ENCODE data around the gene LLGL2. TPM values are rescaled to one million over a fixed set of nuclear protein-coding genes. Genes with fewer than 3 reads are reported as not detected.
A peak's percentile ranks its signal among the peaks of the same experiment; 100 is the strongest.

The LLGL2 gene
- total RNA-seq, 3 donors from 2014 or later = 4.6 to 60.2 (median 52.4) TPM

- Histone ChIP-seq H3K9me3 (no peaks in the 10 kb centered on the region), H3K27ac (peak overlapping the region; percentile 53 to 82), H3K36me3 (no peaks in the 10 kb centered on the region), H3K4me1 (peaks cover 0 to 12% of the 10 kb centered on the region in 2 donors), H3K4me3 (no peak overlapping the region), H3K27me3 (no peaks in the 10 kb centered on the region)
- DNase-seq (ENCODE audit: low spot score in 2 of 2) = peak; percentile 46 to 68
- no peak for TF ChIP-seq POLR2A (IDR thresholded peaks at IDR 0.05)
- TF ChIP-seq POLR2AphosphoS5 (IDR thresholded peaks at IDR 0.05) = no peak
- no peak for TF ChIP-seq CTCF (IDR thresholded peaks at IDR 0.05)
- intact Hi-C loops (cut with DNase I; ENCODE audit: low total_unique reads) = no loop called here
Observed at GRCh38 chr17:75557075-75557851, 31.8 kb downstream of the LLGL2 start.

GRCh38 chr17:75557852-75558665 lies 32.6 kb downstream of the LLGL2 start:
- peak overlapping the region; percentile 53 to 82 for H3K27ac ChIP-seq

GRCh38 chr17:75558666-75559530 lies 33.4 kb downstream of the LLGL2 start:
- TF ChIP-seq POLR2A (IDR thresholded peaks at IDR 0.05) (no peak), POLR2AphosphoS5 (IDR thresholded peaks at IDR 0.05) (peak in 1 of 3 donors; percentile 11), CTCF (IDR thresholded peaks at IDR 0.05) (no peak)
- intact Hi-C loops (cut with DNase I; ENCODE audit: low total_unique reads) = no loop called here

More at GRCh38 chr17:75557852-75558665, 32.6 kb downstream of the LLGL2 start:
- intact Hi-C loops (cut with DNase I; ENCODE audit: low total_unique reads) = no loop called here
- H3K27me3 ChIP-seq = no peaks in the 10 kb centered on the region
- TF ChIP-seq POLR2A (IDR thresholded peaks at IDR 0.05) (no peak), CTCF (IDR thresholded peaks at IDR 0.05) (no peak), POLR2AphosphoS5 (IDR thresholded peaks at IDR 0.05) (no peak)
- no peak overlapping the region for H3K4me3 ChIP-seq
- peaks cover 0 to 12% of the 10 kb centered on the region in 2 donors for H3K4me1 ChIP-seq
- no peaks in the 10 kb centered on the region for H3K36me3 ChIP-seq
- DNase-seq (ENCODE audit: low spot score in 2 of 2) = no peak
- H3K9me3 ChIP-seq = no peaks in the 10 kb centered on the region

GRCh38 chr17:75559958-75560533 lies 34.5 kb downstream of the LLGL2 start:
- H3K4me1 ChIP-seq = peaks cover 0 to 12% of the 10 kb centered on the region in 2 donors
- no peaks in the 10 kb centered on the region for H3K27me3 ChIP-seq
- intact Hi-C loops (cut with DNase I; ENCODE audit: low total_unique reads) = no loop called here
- DNase-seq (ENCODE audit: low spot score in 2 of 2) = no peak
- H3K36me3 ChIP-seq = no peaks in the 10 kb centered on the region
- no peak overlapping the region for H3K27ac ChIP-seq
- no peak overlapping the region for H3K4me3 ChIP-seq
- H3K9me3 ChIP-seq = no peaks in the 10 kb centered on the region
- no peak for TF ChIP-seq CTCF (IDR thresholded peaks at IDR 0.05)
- no peak for TF ChIP-seq POLR2AphosphoS5 (IDR thresholded peaks at IDR 0.05)
- TF ChIP-seq POLR2A (IDR thresholded peaks at IDR 0.05) = no peak

More at GRCh38 chr17:75558666-75559530, 33.4 kb downstream of the LLGL2 start:
- Histone ChIP-seq H3K36me3 (no peaks in the 10 kb centered on the region), H3K27ac (peak overlapping the region; percentile 53 to 82), H3K9me3 (no peaks in the 10 kb centered on the region), H3K4me1 (peaks cover 0 to 12% of the 10 kb centered on the region in 2 donors), H3K4me3 (no peak overlapping the region), H3K27me3 (no peaks in the 10 kb centered on the region)
- no peak for DNase-seq (ENCODE audit: low spot score in 2 of 2)
